H1 (cell line): ENCODE measurements around the gene SLC24A3. TPM values are rescaled to one million over a fixed set of nuclear protein-coding genes. Genes with fewer than 3 reads are reported as not detected.

Experiments
- EZH2 ChIP-seq: fragments of 200-600 bp; sonication (generic); IDR thresholded peaks from 2 replicates; pipeline ENCODE4 v1.7.1; 2012; ENCODE audit warnings: low read depth, mild to moderate bottlenecking, moderate library complexity, low read length, inconsistent platforms; ENCODE audit not compliant: severe bottlenecking
- GTF2F1 ChIP-seq: IDR thresholded peaks from 2 replicates; pipeline ENCODE4 v1.6.1; 2012; ENCODE audit warnings: low read depth, low read length, improper control_type of control experiment, borderline replicate concordance
- polyA plus RNA-seq, 7 experiments: library from polyadenylated mRNA; depleted of rRNA in 3 of 7; stranded (reverse) in 5 of 7; unstranded in 2 of 7; fragments of >200 nt in 5 of 7; fragments of 200-250 nt in 2 of 7; gene quantifications; 1 replicate in 5 of 7; 2 replicates in 1 of 7; 4 replicates in 1 of 7; pipeline versions ENCODE4 v1.2.1 to v1.2.3, GENCODE V29; 2011 to 2013; ENCODE audit warnings: missing spikeins in 2 of 7, mixed read lengths in 2 of 7
- total RNA-seq: library from RNA; stranded (reverse); fragmentation: NEBNext Ultra II Directional; extraction: Animal tissue kit (Norgen Biotek cat#: 25700); gene quantifications from 2 replicates; pipeline ENCODE4 v1.2.1, GENCODE V29; 2021
- TF ChIP-seq, protein P1 (sequence below), 3 experiments: IDR thresholded peaks; 1 replicate in 2 of 3; 2 replicates in 1 of 3; pipeline versions ENCODE4 v1.5.1 to v1.6.1; 2011; ENCODE audit warnings: low read length in 3 of 3, mild to moderate bottlenecking in 3 of 3, inconsistent platforms in 2 of 3, low read depth in 1 of 3, moderate library complexity in 1 of 3; ENCODE audit not compliant: insufficient read depth in 1 of 3; ENCODE audit errors: control extremely low read depth in 1 of 3

SLC24A3 gene
- total and polyA plus RNA-seq, 2 of the 8 experiments (the other 6 are each of a cell fraction or from before 2014, with no cell fraction given) = 4.5 to 6.3 TPM

DNA sequence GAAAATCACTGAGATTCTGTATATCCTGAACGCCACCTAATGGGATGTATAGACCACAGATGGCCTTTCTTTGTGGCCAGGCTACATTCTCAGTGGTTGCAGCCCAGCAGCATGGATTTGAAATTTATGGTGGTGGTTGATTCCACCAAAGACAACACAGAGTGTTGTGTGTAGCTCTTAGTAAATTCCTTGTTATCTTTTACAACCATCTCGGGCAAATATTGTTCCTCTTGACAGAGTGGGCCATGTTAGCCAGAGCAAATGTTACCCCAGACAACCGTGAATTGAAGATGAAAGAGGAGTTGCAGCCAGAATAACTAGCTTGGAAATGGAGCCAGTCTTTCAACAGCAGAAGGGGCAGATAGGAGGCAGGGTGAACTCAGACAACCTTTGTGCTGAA is 39.5 kb downstream of the SLC24A3 start (continued):
- TF ChIP-seq, protein P1, sequence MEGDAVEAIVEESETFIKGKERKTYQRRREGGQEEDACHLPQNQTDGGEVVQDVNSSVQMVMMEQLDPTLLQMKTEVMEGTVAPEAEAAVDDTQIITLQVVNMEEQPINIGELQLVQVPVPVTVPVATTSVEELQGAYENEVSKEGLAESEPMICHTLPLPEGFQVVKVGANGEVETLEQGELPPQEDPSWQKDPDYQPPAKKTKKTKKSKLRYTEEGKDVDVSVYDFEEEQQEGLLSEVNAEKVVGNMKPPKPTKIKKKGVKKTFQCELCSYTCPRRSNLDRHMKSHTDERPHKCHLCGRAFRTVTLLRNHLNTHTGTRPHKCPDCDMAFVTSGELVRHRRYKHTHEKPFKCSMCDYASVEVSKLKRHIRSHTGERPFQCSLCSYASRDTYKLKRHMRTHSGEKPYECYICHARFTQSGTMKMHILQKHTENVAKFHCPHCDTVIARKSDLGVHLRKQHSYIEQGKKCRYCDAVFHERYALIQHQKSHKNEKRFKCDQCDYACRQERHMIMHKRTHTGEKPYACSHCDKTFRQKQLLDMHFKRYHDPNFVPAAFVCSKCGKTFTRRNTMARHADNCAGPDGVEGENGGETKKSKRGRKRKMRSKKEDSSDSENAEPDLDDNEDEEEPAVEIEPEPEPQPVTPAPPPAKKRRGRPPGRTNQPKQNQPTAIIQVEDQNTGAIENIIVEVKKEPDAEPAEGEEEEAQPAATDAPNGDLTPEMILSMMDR (IDR thresholded peaks at IDR 0.05; ENCODE audit: control extremely low read depth in 1 of 3, insufficient read depth in 1 of 3, low read depth in 1 of 3, low read length in 3 of 3) = no peak
- TF ChIP-seq GTF2F1 (no peak), EZH2 (no peak)
